NT2/D1 (cell line): ENCODE data around the gene TNXB.
"Not testable (repeated sequence)": the region's sequence is repeated elsewhere in the genome, so short reads cannot be mapped to it uniquely, and the experiment has no call there.

Source experiments
- DNase-seq: peaks from one replicate; pipeline ENCODE4 v3.0.0-alpha.2; 2011; ENCODE audit warnings: low read depth, low spot score
- H3K27me3 ChIP-seq: 2 replicates; pipeline ENCODE4 v1.6.0; 2011; ENCODE audit warnings: mild to moderate bottlenecking; ENCODE audit not compliant: insufficient read length, insufficient read depth
- H3K36me3 ChIP-seq: 2 replicates; pipeline ENCODE4 v1.6.1; 2011; ENCODE audit warnings: mild to moderate bottlenecking, low read length, mixed read lengths; ENCODE audit not compliant: insufficient read depth, insufficient read length
- H3K4me1 ChIP-seq: 2 replicates; pipeline ENCODE4 v1.5.1; 2011; ENCODE audit not compliant: insufficient read depth, insufficient read length
- H3K4me3 ChIP-seq: 2 replicates; pipeline ENCODE4 v1.5.1; 2011; ENCODE audit warnings: low read depth; ENCODE audit not compliant: insufficient read length
- H3K9ac ChIP-seq: 2 replicates; pipeline ENCODE4 v1.6.0; 2011; ENCODE audit warnings: low read depth; ENCODE audit not compliant: insufficient read length
- H3K9me3 ChIP-seq: 2 replicates; pipeline ENCODE4 v1.5.1; 2011; ENCODE audit warnings: mild to moderate bottlenecking, low read length; ENCODE audit not compliant: insufficient read depth
- SUZ12 ChIP-seq: IDR thresholded peaks from 2 replicates; pipeline ENCODE4 v1.6.1; 2011; ENCODE audit not compliant: insufficient read length, insufficient read depth; ENCODE audit errors: extremely low read depth
- YY1 ChIP-seq: IDR thresholded peaks from 2 replicates; pipeline ENCODE4 v1.6.1; 2011; ENCODE audit not compliant: insufficient read length, insufficient read depth
- ZNF274 ChIP-seq: IDR thresholded peaks from 2 replicates; pipeline ENCODE4 v1.6.1; 2011; ENCODE audit warnings: mild to moderate bottlenecking, low read depth, low read length

The TNXB gene

DNA sequence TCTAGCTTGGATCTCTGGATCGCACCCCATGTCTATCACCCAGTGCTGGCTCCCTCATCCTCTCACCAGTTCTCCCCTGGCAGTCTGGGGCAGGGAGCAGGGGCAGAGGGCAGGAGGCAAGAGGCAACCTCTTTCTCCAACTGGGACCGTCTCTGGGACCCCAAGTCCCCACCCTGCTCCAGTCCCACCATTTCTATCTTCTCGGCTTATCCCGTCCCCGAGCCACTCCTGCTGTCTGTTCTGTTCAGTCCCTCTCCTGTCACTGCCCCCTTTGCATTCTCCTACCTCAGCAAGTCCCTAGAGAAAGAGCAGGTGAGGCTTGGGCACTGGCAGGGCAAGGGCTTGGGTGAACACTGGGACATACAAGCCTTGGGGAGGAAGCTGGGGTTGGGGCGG, 625 bp upstream of the TNXB start:
- H3K4me3 ChIP-seq: no peak overlapping the region
- no peak overlapping the region for H3K9ac ChIP-seq
- TF ChIP-seq ZNF274: no peak

DNA sequence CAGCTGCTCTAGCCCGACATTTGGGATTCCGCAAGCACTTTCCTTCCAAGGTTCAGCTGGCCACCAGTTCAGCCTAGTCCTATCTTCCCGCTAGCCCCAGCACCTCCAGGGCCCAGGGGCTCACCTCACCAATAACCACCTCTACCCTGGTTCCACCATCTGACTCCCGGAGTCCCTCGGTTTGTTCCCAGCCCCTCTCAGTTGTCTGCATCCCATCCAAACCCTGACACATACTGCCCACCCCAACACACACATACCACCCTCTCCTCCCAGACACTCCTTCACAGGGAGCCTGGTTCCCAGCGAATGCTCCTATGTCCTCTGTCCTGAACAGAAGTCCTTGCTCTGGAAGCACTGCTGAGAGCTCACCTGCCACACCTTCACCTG, 418 bp downstream of the TNXB start:
- no peak overlapping the region for H3K4me3 ChIP-seq
- H3K36me3 ChIP-seq: peaks cover 17% of the 10 kb centered on the region
- TF ChIP-seq SUZ12 (no peak), YY1 (no peak), ZNF274 (no peak)
- no peaks in the 10 kb centered on the region for H3K27me3 ChIP-seq
- DNase-seq: no peak
- H3K9me3 ChIP-seq: no peaks in the 10 kb centered on the region
- H3K9ac ChIP-seq: peak overlapping the region; percentile 21
- peaks cover 7% of the 10 kb centered on the region for H3K4me1 ChIP-seq

More for the DNA sequence above, 625 bp upstream of the TNXB start:
- DNase-seq: no peak
- no peaks in the 10 kb centered on the region for H3K9me3 ChIP-seq
- peaks cover 18% of the 10 kb centered on the region for H3K36me3 ChIP-seq
- no peaks in the 10 kb centered on the region for H3K27me3 ChIP-seq
- H3K4me1 ChIP-seq: peaks cover 10% of the 10 kb centered on the region

DNA sequence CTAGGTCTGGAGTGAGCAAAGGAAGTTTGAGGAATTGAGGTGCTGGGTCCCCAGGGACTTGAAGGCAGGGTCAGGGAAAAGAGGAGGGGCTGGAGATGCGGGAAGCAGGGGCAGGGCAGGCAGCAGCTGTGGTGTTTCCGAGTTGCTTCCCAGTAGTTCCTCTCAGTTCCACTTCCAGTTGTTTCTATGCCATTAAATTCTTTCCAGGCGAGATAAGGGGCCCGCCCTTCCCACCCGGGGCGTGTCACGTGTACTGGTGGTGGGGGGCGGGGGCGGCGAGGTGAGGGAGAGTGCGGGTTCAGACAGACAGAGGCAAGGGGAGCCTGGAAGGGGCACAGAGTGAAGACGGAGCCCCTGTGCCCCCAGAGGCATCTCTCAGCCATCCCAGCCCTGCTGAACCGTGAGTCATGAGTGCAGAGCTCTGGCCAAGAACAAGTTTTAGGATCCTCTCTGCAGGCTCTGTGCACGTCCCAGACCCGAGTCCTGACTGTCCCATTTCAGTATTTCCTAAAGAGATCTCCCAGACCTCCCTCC, 977 bp downstream of the TNXB start:
- Histone ChIP-seq H3K9ac (peak overlapping the region; percentile 4), H3K36me3 (peaks cover 14% of the 10 kb centered on the region), H3K27me3 (no peaks in the 10 kb centered on the region), H3K4me1 (peaks cover 7% of the 10 kb centered on the region), H3K9me3 (no peaks in the 10 kb centered on the region), H3K4me3 (no peak overlapping the region)
- DNase-seq: no peak
- TF ChIP-seq YY1: no peak
- no peak for TF ChIP-seq ZNF274
- no peak for TF ChIP-seq SUZ12

DNA sequence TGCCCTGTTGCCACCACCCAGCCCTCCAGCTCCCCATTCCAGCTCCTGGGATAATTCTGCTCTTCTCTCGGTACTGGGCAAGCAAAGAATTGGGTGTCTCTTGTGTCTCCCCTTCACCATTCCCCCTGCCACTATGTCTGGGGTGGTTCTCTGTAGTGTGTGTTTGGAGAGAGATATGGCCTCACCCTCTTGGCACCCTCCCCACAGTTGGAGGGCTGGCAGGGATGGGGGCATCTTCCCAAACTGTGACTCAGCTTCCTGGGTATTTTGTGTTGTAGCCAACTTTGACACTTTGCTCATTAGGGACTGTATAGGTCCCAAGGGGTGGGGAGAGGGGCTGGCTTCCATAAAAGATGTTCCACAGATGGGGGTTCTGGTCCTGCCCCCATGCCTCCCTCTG, 1.7 kb downstream of the TNXB start:
- H3K4me3 ChIP-seq: no peak overlapping the region
- no peak for TF ChIP-seq YY1
- no peak for TF ChIP-seq ZNF274
- no peak for TF ChIP-seq SUZ12
- H3K9ac ChIP-seq: peak overlapping the region; percentile 4
- H3K4me1 ChIP-seq: peaks cover 7% of the 10 kb centered on the region
- H3K9me3 ChIP-seq: no peaks in the 10 kb centered on the region
- DNase-seq: no peak
- no peaks in the 10 kb centered on the region for H3K27me3 ChIP-seq
- H3K36me3 ChIP-seq: peaks cover 10% of the 10 kb centered on the region

DNA sequence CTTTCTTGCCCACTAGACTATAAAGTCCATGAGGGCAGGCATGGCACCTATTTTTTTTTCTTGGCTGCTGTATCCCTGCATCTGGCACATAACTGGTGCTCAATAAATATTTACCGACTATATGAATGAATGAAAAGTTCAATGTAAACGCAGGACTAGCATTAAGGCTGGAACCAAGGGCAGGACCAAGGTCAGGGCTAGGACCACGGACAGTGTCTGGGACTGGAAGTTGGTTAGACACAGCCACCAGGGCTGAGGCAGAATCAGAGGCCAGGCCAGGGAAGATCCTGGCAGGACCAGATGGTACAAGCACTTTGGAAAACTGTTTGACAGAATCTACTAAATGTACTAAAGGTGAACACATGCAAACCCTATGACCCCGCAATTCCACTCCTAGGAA, 3.7 kb downstream of the TNXB start:
- H3K36me3 ChIP-seq: no peaks in the 10 kb centered on the region
- TF ChIP-seq YY1: no peak
- TF ChIP-seq SUZ12: no peak
- no peak for TF ChIP-seq ZNF274
- H3K4me1 ChIP-seq: peaks cover 7% of the 10 kb centered on the region
- H3K27me3 ChIP-seq: no peaks in the 10 kb centered on the region
- no peak overlapping the region for H3K4me3 ChIP-seq
- H3K9ac ChIP-seq: no peak overlapping the region
- H3K9me3 ChIP-seq: no peaks in the 10 kb centered on the region
- no peak for DNase-seq

DNA sequence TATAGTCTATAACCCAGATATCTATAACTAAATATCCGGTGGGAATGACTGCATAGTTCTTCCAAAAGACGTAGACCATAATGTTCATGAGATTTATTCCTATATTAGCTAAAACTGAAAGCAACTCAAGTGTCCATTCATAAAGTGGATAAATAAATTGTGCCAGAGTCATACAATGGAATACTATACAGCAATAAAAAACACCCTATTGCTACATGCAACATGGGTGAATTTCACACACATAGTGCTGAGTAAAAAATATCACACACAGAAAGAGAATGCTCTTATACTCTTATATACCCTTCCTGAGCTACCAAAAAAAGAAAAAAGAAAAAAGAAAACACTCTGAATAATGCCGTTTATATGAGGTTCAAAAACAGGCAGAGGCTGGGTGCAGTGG, 6.9 kb downstream of the TNXB start:
- Histone ChIP-seq H3K4me1 (no peaks in the 10 kb centered on the region), H3K9ac (no peak overlapping the region), H3K4me3 (no peak overlapping the region), H3K36me3 (no peaks in the 10 kb centered on the region), H3K27me3 (peaks cover 14% of the 10 kb centered on the region), H3K9me3 (no peaks in the 10 kb centered on the region)
- TF ChIP-seq ZNF274 (no peak), SUZ12 (no peak), YY1 (no peak)
- no peak for DNase-seq

DNA sequence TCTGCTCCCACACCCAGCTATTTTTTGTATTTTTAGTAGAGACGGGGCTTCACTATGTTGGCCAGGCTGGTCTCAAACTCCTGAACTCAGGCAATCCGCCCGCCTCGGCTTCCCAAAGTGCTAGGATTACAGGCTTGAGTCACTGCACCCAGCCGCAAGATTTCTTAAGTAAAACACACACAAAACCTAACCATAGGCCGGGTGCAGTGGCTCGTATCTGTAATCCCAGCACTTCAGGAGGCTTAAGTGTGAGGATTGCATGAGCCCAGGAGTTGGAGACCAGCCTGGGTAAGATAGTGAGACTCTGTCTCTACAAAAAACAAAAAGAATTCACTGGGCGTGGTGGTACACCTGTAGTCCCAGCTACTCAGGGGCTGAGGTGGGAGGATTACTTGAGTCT, 8.9 kb downstream of the TNXB start:
- not testable (repeated sequence) for H3K36me3 ChIP-seq, H3K4me3 ChIP-seq, H3K9me3 ChIP-seq, H3K4me1 ChIP-seq, DNase-seq, H3K9ac ChIP-seq
- peaks cover 34% of the 10 kb centered on the region for H3K27me3 ChIP-seq

DNA sequence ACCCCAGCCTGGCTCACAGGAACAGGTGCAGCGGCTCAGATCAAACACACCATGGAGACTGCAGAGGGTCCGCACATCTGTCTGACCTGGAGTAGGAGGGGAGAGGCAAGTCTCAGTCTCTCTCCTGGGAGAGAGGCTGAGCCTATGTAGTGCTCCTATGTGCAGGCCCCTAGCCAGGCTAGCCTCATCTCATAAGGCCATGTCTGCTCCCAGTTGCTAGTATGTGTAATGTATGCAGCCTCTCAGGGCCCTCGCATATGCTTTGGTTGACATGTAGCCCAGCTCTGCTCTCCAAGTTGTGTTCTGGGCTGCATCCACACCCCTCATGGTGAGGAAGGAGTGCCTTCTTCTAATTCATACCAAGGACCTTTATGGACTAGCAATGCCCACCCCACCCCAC, 11.8 kb downstream of the TNXB start:
- Histone ChIP-seq H3K9me3 (no peaks in the 10 kb centered on the region), H3K27me3 (peaks cover 44% of the 10 kb centered on the region), H3K9ac (no peak overlapping the region), H3K4me3 (no peak overlapping the region), H3K4me1 (peaks cover 3% of the 10 kb centered on the region), H3K36me3 (no peaks in the 10 kb centered on the region)
- no peak for DNase-seq
- TF ChIP-seq ZNF274 (no peak), SUZ12 (no peak), YY1 (no peak)
